Psoas muscle (tissue), 8 donors: ENCODE results near the gene WDR64. TPM values are rescaled to one million over a fixed set of nuclear protein-coding genes. Genes with fewer than 3 reads are reported as not detected.

Experiments
- ATAC-seq, 4 donors: fragments of 200-7000 bp; cut with Tn5 transposase; one replicate each; pipeline ENCODE4 v1.9.1; 2020; ENCODE audit warnings: moderate library complexity in 3 of 4, mild to moderate bottlenecking in 2 of 4
- DNase-seq, 2 donors: peaks; one replicate each; pipeline ENCODE4 v3.0.0-alpha.2; 2020
- H3K27ac ChIP-seq: fragments of 200-600 bp; one replicate; pipeline ENCODE4 v1.8.0; 2022
- H3K27me3 ChIP-seq, 3 donors: fragments of 200-600 bp in 1 of 3; one replicate each; pipeline versions ENCODE4 v1.6.1 to v1.8.0; 2013 to 2022; ENCODE audit warnings: low read length in 2 of 3, mild to moderate bottlenecking in 2 of 3, moderate library complexity in 1 of 3; ENCODE audit not compliant: insufficient read depth in 3 of 3
- H3K36me3 ChIP-seq, 2 donors: fragments of 200-600 bp in 1 of 2; one replicate each; pipeline versions ENCODE4 v1.6.1 to v1.8.0; 2013 to 2022; ENCODE audit warnings: low read depth in 1 of 2, mild to moderate bottlenecking in 1 of 2, moderate library complexity in 1 of 2; ENCODE audit not compliant: insufficient read depth in 1 of 2
- H3K4me1 ChIP-seq: fragments of 200-600 bp; one replicate; pipeline ENCODE4 v1.8.0; 2022
- H3K4me3 ChIP-seq: fragments of 200-600 bp; one replicate; pipeline ENCODE4 v1.8.0; 2022; ENCODE audit warnings: mild to moderate bottlenecking
- H3K9me3 ChIP-seq: fragments of 200-600 bp; one replicate; pipeline ENCODE4 v1.8.0; 2022
- CTCF ChIP-seq: fragments of 200-600 bp; IDR thresholded peaks from one replicate; pipeline ENCODE4 v1.8.0; 2022; ENCODE audit warnings: antibody characterized with exemption
- WGBS, 3 donors: extraction: QIAGEN DNeasy Blood & Tissue Kit; methylation state at CpG; one replicate each; pipeline versions ENCODE4 v1.1.6 to v1.1.7; 2013; 5-methylcytosine and 5-hydroxymethylcytosine counted together
- intact Hi-C, 2 donors: fragments of 100-400 bp; cut with DNase I; formaldehyde crosslinking; loops; one replicate each; pipeline versions ENCODE4 v1.11.0 to v1.14.2; 2022
- polyA plus RNA-seq, 3 donors: library from polyadenylated mRNA; stranded (reverse); fragments of 200-250 nt; gene quantifications; one replicate each; pipeline ENCODE4 v1.2.3, GENCODE V29; 2013
- total RNA-seq, 4 donors: library from RNA; stranded (reverse); fragmentation: NEBNext Ultra II Directional in 2 of 4; extraction: Animal tissue kit (Norgen Biotek cat#: 25700) in 2 of 4; gene quantifications; one replicate each; pipeline versions ENCODE4 v1.2.1 to v1.2.4, GENCODE V29; 2021 to 2023
- donor health status: healthy with polysubstance abuse.
- donor health status: DM: no; HTN: no; CAD: no; lungs with moderate emphysema.
- donor health status: Bipolar disorder and iron deficiency.
- donor health status: healthy.
- donor health status: DM: yes; HTN: yes; CAD: no.
- donor health status: DM: no; HTN: no; CAD: no.
- donor health status: DM: no; HTN: no; CAD: no.
- donor health status: DM: yes; HTN: yes; CAD: no.

Gene WDR64
- total and polyA plus RNA-seq, 7 donors = not detected

DNA sequence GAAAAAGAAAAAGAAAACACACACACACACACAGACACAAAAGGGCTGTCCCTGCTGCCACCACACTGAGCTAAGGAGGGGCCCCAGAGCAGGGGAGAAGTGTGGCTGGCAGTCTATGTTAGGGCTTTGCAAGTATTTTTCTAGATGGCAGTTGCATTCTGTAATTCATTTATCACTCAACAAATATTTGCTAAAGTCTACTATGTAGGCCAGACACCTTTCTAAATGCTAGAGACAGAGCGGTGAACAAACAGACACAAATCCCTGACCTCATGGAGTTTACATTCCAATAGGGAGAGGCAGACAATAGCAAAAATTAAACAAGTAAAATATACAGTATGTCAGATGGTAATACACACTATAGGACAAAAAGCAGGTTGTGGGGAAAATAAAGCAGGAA is 20.2 kb downstream of the WDR64 start:
- intact Hi-C loops = no loop called here
- WGBS, 3 donors = 89 to 90% (median 89%) methylated on average over 1 of the region's 1 CpG
- no peak for TF ChIP-seq CTCF

GRCh38 chr1:241674805-241675384 is 22.8 kb downstream of the WDR64 start:
- no peak for ATAC-seq
- intact Hi-C loops = no loop called here
- 93 to 100% (median 97%) methylated on average over 1 of the region's 1 CpG for WGBS, 3 donors

More for the DNA sequence above, 20.2 kb downstream of the WDR64 start:
- Histone ChIP-seq H3K27ac (no peak overlapping the region), H3K9me3 (no peaks in the 10 kb centered on the region), H3K4me1 (no peaks in the 10 kb centered on the region), H3K36me3 (no peaks in the 10 kb centered on the region), H3K27me3 (peaks cover 0 to 3% (median 0%) of the 10 kb centered on the region in 3 donors), H3K4me3 (no peak overlapping the region)
- ATAC-seq (no peak), DNase-seq (no peak)

GRCh38 chr1:241675983-241676382 is 23.9 kb downstream of the WDR64 start:
- no peaks in the 10 kb centered on the region for H3K4me1 ChIP-seq
- no peak for DNase-seq
- H3K27ac ChIP-seq = no peak overlapping the region
- H3K36me3 ChIP-seq = no peaks in the 10 kb centered on the region
- no peak for TF ChIP-seq CTCF
- no peak overlapping the region for H3K4me3 ChIP-seq
- 27 to 29% (median 29%) methylated on average over 4 of the region's 4 CpGs for WGBS, 3 donors
- H3K9me3 ChIP-seq = no peaks in the 10 kb centered on the region
- H3K27me3 ChIP-seq = peaks cover 0 to 5% (median 0%) of the 10 kb centered on the region in 3 donors
- ATAC-seq = no peak
- intact Hi-C loops = no loop called here

More at GRCh38 chr1:241674805-241675384, 22.8 kb downstream of the WDR64 start:
- Histone ChIP-seq H3K4me3 (no peak overlapping the region), H3K4me1 (no peaks in the 10 kb centered on the region), H3K36me3 (no peaks in the 10 kb centered on the region), H3K27ac (no peak overlapping the region), H3K27me3 (no peaks in the 10 kb centered on the region), H3K9me3 (no peaks in the 10 kb centered on the region)
- no peak for TF ChIP-seq CTCF
- no peak for DNase-seq

DNA sequence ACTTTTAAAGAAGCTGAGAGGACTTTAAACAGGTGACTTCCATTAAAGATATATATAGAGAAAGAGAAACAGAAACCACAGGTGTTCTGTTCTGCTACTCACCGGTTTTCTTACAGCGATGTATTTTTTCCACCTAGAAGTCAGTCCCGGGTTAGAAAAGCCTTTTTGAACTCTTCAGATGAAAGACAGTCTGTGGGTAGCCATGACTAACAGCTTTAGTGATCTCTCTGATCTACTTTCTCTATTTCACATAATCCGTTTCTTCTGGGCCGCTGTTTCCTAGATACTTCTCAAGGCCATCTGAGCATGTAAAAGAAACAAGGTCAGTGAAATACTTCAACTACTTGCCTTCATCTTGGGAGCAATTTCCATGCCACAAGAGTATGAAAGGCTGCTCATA is 25.1 kb downstream of the WDR64 start:
- TF ChIP-seq CTCF = no peak
- WGBS, 3 donors = 26 to 45% (median 32%) methylated on average over 5 of the region's 5 CpGs
- Histone ChIP-seq H3K27me3 (peaks cover 0 to 5% (median 0%) of the 10 kb centered on the region in 3 donors), H3K36me3 (no peaks in the 10 kb centered on the region), H3K4me1 (no peaks in the 10 kb centered on the region), H3K27ac (no peak overlapping the region), H3K4me3 (no peak overlapping the region), H3K9me3 (no peaks in the 10 kb centered on the region)
- DNase-seq (no peak), ATAC-seq (no peak)
- intact Hi-C loops = no loop called here

- Histone ChIP-seq H3K36me3 (no peaks in the 10 kb centered on the region), H3K4me3 (no peak overlapping the region), H3K27me3 (peaks cover 0 to 5% (median 0%) of the 10 kb centered on the region in 3 donors), H3K9me3 (no peaks in the 10 kb centered on the region), H3K27ac (no peak overlapping the region), H3K4me1 (no peaks in the 10 kb centered on the region)
- intact Hi-C loops = no loop called here
- TF ChIP-seq CTCF = no peak
- 57 to 84% (median 61%) methylated on average over 2 of the region's 2 CpGs for WGBS, 3 donors
- DNase-seq (no peak), ATAC-seq (no peak)
Observed at GRCh38 chr1:241678536-241678935, 26.5 kb downstream of the WDR64 start.
